Neural cell (in vitro differentiated cells): ENCODE measurements around the gene ADARB1. TPM values are rescaled to one million over a fixed set of nuclear protein-coding genes. Genes with fewer than 3 reads are reported as not detected.

ENCODE experiments used
- H2AFZ ChIP-seq: fragments of 200-600, 300-800 bp; sonication (generic), shearing (Covaris generic); 2 replicates; pipeline ENCODE4 v1.6.0; 2014; ENCODE audit warnings: low read depth, mild to moderate bottlenecking, antibody characterized with exemption, low read length, moderate library complexity
- H3F3A ChIP-seq: fragments of 200-600 bp; shearing (Covaris generic); 2 replicates; pipeline ENCODE4 v1.6.1; 2016; ENCODE audit warnings: mild to moderate bottlenecking, moderate library complexity, mixed read lengths, antibody characterized with exemption, low read length; ENCODE audit not compliant: insufficient read depth, poor library complexity, severe bottlenecking
- H3K27ac ChIP-seq: fragments of 200-600, 300-800 bp; sonication (generic), shearing (Covaris generic); 2 replicates; pipeline ENCODE4 v1.5.1; 2014; ENCODE audit warnings: mild to moderate bottlenecking, low read length, moderate library complexity
- H3K27me3 ChIP-seq: fragments of 300-800, 200-600 bp; sonication (generic), shearing (Covaris generic); 2 replicates; pipeline ENCODE4 v1.6.0; 2014; ENCODE audit warnings: mild to moderate bottlenecking, low read depth, low read length, moderate library complexity; ENCODE audit not compliant: insufficient read depth
- H3K36me3 ChIP-seq: fragments of 300-800, 200-600 bp; sonication (generic), shearing (Covaris generic); 2 replicates; pipeline ENCODE4 v1.5.1; 2014; ENCODE audit warnings: mild to moderate bottlenecking, antibody characterized with exemption, low read length, moderate library complexity; ENCODE audit not compliant: insufficient read depth
- H3K4me2 ChIP-seq: fragments of 300-800, 200-600 bp; sonication (generic), shearing (Covaris generic); 2 replicates; pipeline ENCODE4 v1.6.0; 2014; ENCODE audit warnings: mild to moderate bottlenecking, low read length
- H3K4me3 ChIP-seq: fragments of 300-800, 200-600 bp; sonication (generic), shearing (Covaris generic); 2 replicates; pipeline ENCODE4 v1.5.1; 2014; ENCODE audit warnings: mild to moderate bottlenecking, low read length, moderate library complexity
- H3K79me2 ChIP-seq: fragments of 200-600 bp; shearing (Covaris generic); replicated peaks from 2 replicates; pipeline ENCODE4 v1.6.0; 2014; ENCODE audit warnings: mild to moderate bottlenecking, low read length, moderate library complexity; ENCODE audit not compliant: insufficient read depth
- H3K9ac ChIP-seq: fragments of 300-800, 200-600 bp; sonication (generic), shearing (Covaris generic); 2 replicates; pipeline ENCODE4 v1.6.1; 2016; ENCODE audit warnings: mild to moderate bottlenecking, low read length, mixed read lengths
- H3K9me2 ChIP-seq: fragments of 200-600 bp; shearing (Covaris generic); 2 replicates; pipeline ENCODE4 v1.6.1; 2016; ENCODE audit warnings: mild to moderate bottlenecking, low read length, mixed read lengths; ENCODE audit not compliant: insufficient read depth
- H3K9me3 ChIP-seq: fragments of 200-600, 300-800 bp; sonication (generic), shearing (Covaris generic); 2 replicates; pipeline ENCODE4 v1.6.1; 2016; ENCODE audit warnings: mild to moderate bottlenecking, mixed run types, low read length, moderate library complexity, mixed read lengths
- H4K20me1 ChIP-seq: fragments of 200-600 bp; shearing (Covaris generic); 2 replicates; pipeline ENCODE4 v1.6.1; 2016; ENCODE audit warnings: mild to moderate bottlenecking, mixed run types; ENCODE audit not compliant: insufficient read depth
- CTCF ChIP-seq: fragments of 450-650 bp; IDR thresholded peaks from 2 replicates; pipeline ENCODE4 v1.5.1; 2014; ENCODE audit warnings: antibody characterized with exemption, mild to moderate bottlenecking, moderate library complexity; ENCODE audit not compliant: poor library complexity, severe bottlenecking
- EP300 ChIP-seq: fragments of 450-650 bp; conservative IDR thresholded peaks from 2 replicates; pipeline ENCODE4 v1.6.1; 2014; ENCODE audit warnings: antibody characterized with exemption, mild to moderate bottlenecking, moderate library complexity; ENCODE audit not compliant: poor library complexity, severe bottlenecking
- EZH2 ChIP-seq: fragments of 200-600, 300-800 bp; shearing (Covaris generic), sonication (generic); IDR thresholded peaks from 2 replicates; pipeline ENCODE4 v1.6.1; 2014; ENCODE audit warnings: antibody characterized with exemption, low read length, borderline replicate concordance, mild to moderate bottlenecking; ENCODE audit not compliant: insufficient read depth, poor library complexity, severe bottlenecking
- MXI1 ChIP-seq: fragments of 450-650 bp; conservative IDR thresholded peaks from 2 replicates; pipeline ENCODE4 v1.6.1; 2014; ENCODE audit warnings: antibody characterized with exemption, mild to moderate bottlenecking; ENCODE audit not compliant: poor library complexity, severe bottlenecking
- POLR2AphosphoS5 ChIP-seq: IDR thresholded peaks from 2 replicates; pipeline ENCODE4 v1.6.1; 2012
- RAD21 ChIP-seq: fragments of 450-650 bp; conservative IDR thresholded peaks from 2 replicates; pipeline ENCODE4 v1.6.1; 2014; ENCODE audit warnings: antibody characterized with exemption, mild to moderate bottlenecking, moderate library complexity
- REST ChIP-seq: IDR thresholded peaks from 2 replicates; pipeline ENCODE4 v1.6.1; 2012; ENCODE audit warnings: borderline replicate concordance
- SMC3 ChIP-seq: fragments of 450-650 bp; conservative IDR thresholded peaks from 2 replicates; pipeline ENCODE4 v1.6.1; 2014; ENCODE audit warnings: antibody characterized with exemption, mild to moderate bottlenecking, moderate library complexity; ENCODE audit not compliant: poor library complexity
- TAF1 ChIP-seq: IDR thresholded peaks from 2 replicates; pipeline ENCODE4 v1.6.1; 2012; ENCODE audit warnings: low read depth
- polyA plus RNA-seq: library from polyadenylated mRNA; depleted of rRNA; stranded (reverse); fragments of >200 nt; gene quantifications from 2 replicates; pipeline ENCODE4 v1.2.3, GENCODE V29; 2014

ADARB1 gene
- polyA plus RNA-seq, 1 donor from 2014 or later: 8.9 TPM

- Histone ChIP-seq H4K20me1 (no peaks in the 10 kb centered on the region), H3K4me3 (no peak overlapping the region), H2AFZ (no peak overlapping the region), H3K9ac (no peak overlapping the region), H3F3A (no peaks in the 10 kb centered on the region), H3K79me2 (no peaks in the 10 kb centered on the region), H3K9me3 (no peaks in the 10 kb centered on the region), H3K27ac (no peak overlapping the region), H3K4me2 (no peak overlapping the region), H3K27me3 (no peaks in the 10 kb centered on the region), H3K9me2 (no peaks in the 10 kb centered on the region), H3K36me3 (no peaks in the 10 kb centered on the region)
- TF ChIP-seq SMC3: no peak
- no peak for TF ChIP-seq RAD21
- TF ChIP-seq CTCF: no peak
- TF ChIP-seq POLR2AphosphoS5: no peak
- no peak for TF ChIP-seq EZH2
- no peak for TF ChIP-seq EP300
- no peak for TF ChIP-seq MXI1
- no peak for TF ChIP-seq TAF1
- TF ChIP-seq REST: no peak
Observed at GRCh38 chr21:45117314-45117713, 42.9 kb downstream of the ADARB1 start.

- Histone ChIP-seq H3K4me3 (no peak overlapping the region), H3K4me2 (no peak overlapping the region), H4K20me1 (no peaks in the 10 kb centered on the region), H3K36me3 (no peaks in the 10 kb centered on the region), H3F3A (no peaks in the 10 kb centered on the region), H3K27me3 (no peaks in the 10 kb centered on the region), H3K9ac (no peak overlapping the region), H3K27ac (no peak overlapping the region), H2AFZ (no peak overlapping the region), H3K9me3 (no peaks in the 10 kb centered on the region), H3K79me2 (no peaks in the 10 kb centered on the region), H3K9me2 (no peaks in the 10 kb centered on the region)
- TF ChIP-seq CTCF (no peak), EZH2 (no peak), MXI1 (no peak), RAD21 (no peak), SMC3 (no peak)
Observed at GRCh38 chr21:45118099-45118498, 43.7 kb downstream of the ADARB1 start.
